Activated CD8-positive, alpha-beta memory T cell treated with anti-CD3 and anti-CD28 coated beads, Interleukin-2, amount 50 U/mL, for 48 hours (primary cell): Measurements from ENCODE around the gene CLIP1.
A peak's percentile ranks its signal among the peaks of the same experiment; 100 is the strongest.
"Not testable (repeated sequence)": the region's sequence is repeated elsewhere in the genome, so short reads cannot be mapped to it uniquely, and the experiment has no call there.

Source experiments
- DNase-seq: peaks from one replicate; pipeline ENCODE4 v3.0.0-alpha.2; 2020

CLIP1 gene

DNA sequence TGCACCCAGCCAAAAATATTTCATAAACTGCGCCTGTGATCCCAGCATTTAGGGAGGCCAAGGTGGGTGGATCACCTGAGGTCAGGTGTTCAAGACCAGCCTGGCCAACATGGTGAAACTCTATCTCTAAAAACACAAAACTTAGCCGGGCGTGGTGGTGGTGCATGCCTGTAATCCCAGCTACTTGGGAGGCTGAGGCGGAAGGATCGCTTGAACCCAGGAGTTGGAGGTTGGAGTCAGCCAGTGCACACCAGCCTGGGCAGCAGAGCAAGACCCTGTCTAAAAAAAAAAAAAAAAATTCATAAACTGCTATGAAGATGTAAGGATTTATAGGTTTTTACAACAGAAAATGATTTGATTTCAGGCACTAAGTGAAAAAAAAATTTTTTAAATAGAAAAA is 6.6 kb upstream of the CLIP1 start:
- not testable (repeated sequence) for DNase-seq

DNA sequence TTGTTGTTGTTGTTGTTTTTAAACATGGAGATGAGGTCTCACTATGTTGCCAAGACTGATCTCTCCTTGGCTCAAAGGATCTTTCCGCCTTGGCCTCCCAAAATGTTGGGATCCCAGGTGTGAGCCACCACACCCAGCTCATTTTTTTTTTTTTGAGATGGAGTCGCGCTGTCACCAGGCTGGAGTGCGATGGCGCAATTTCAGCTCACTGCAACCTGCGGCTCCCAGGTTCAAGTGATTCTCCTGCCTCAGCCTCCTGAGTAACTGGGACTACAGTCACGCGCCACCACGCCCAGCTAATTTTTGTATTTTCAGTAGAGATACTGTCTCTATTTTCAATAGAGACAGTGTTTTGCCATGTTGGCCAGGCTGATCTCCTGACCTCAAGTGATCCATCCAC is 4.9 kb upstream of the CLIP1 start:
- DNase-seq, result no peak

DNA sequence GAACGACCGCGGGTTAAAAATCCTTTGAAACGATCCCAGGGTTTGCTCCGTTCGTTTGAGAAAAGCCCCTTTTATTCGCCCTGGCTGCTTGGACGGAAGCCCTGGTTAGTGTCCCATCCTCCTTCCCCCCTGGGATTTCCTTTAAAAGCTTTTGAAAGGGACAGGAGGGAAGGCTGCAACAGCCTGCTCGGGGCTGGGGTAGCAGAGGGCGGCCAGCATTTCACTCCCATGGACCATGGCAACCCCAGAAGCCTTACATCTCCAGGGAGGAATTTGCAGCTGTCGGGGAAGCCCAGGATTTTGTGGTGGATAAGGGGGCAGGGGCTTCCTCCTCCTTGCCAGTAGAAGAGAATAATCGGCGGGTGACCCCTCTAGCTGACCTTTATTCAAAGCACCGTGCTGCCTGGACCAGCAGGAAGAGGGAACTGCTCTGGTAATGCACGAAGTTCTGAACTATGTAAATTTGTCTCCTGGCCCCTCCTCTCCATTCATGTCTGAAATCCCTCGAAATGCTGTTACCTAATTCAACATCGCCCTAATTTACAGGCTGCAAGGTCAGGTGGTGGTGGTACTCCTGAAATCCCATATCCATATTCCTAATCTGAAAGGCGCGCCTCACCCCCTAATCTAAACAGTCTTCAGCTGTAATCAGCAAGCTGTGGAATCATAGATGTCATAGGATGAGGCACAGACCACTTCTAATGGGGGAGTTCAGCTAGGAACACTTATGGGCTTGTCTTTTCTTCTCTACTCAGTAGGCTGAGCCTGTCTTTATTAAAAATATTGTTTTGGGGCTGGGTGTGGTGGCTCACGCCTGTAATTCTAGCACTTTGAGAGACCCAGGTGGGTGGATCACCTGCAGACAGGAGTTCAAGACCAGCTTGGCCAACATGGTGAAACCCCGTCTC is 1.0 kb upstream of the CLIP1 start:
- DNase-seq, result no peak

DNA sequence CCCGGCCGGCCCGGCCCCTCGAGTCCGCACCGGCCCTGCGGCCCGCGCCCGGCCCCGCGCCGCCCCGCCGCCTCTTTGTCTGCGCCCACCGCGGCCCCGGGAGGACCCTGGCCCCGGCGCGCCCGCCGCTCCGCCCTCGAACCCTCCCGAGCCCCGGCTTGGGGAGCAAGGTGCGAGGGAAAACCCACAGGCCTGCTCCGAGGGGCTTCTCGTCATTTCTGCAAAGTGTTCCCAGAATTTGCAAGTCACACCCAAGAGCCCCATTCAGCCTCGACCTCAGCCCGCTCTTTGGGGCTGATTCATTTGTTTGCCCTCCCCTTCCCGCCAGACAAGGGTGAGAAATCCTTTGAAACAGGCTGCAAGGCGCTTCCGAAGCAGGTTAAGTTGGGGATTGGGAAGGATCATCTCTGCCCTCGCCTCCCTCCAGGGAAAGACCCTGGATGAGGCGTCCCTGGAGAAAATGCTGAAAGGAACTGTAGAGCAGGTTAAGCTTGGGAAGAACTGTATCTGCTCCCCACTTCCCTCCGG is 325 bp upstream of the CLIP1 start:
- DNase-seq, result peak; percentile 79

DNA sequence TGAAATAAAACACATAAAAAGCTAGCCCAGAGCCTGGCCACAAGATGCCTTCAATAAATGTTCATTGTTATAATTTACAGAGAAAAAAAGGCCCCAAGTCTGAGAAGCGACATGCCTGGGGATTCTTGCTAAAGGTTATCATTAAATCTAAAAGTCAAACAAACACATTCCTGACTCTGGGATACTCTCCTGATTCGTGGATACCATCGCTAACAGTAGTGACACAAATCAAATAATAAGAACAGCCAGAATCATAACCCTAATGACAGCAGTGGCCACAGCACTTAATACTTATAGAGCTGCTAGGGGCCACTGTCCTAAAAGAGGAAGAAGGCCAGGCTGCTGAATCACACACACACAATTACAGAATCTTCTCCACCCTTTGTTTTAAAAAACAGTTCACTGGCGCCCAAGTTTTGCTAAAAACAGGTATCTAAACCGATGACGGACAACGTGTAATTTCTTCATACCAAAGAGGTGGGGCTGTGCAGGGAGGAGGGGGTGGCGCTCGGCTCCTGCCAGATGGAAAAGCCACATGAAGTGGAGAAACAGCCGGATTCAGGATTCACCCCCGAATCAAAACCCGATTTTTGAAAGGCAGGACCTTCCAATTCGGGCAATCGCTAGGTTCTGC is 1.2 kb downstream of the CLIP1 start:
- no peak for DNase-seq

DNA sequence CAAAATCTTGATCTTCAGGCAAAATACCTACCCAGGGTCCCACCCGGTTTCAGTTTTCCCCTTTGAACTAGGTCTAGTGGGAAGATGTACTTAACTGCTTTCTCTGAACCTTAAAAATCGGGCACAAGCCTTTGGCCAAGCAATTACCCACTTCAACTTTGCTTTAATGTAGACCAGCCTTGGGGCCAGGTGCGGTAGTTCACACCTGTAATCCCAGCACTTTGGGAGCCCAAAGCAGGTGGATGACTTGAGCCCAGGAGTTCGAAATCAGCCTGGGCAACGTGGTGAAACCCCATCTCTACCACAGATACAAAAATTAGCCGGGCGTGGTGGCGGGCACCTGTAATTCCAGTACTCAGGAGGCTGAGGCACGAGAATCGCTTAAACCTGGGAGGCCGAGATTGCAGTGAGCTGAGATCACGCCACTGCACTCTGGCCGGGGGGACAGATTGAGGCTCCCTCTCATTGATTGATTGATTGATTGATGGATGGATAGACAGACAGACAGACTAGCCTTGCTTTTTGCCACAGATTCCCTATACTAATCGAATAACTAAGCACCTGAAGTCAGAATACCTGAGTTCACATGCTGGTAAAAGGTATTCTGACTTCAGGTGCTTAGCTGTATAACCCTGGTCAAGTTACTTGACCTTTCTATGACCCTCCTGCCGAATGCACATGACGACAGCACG is 1.9 kb downstream of the CLIP1 start:
- no peak for DNase-seq

DNA sequence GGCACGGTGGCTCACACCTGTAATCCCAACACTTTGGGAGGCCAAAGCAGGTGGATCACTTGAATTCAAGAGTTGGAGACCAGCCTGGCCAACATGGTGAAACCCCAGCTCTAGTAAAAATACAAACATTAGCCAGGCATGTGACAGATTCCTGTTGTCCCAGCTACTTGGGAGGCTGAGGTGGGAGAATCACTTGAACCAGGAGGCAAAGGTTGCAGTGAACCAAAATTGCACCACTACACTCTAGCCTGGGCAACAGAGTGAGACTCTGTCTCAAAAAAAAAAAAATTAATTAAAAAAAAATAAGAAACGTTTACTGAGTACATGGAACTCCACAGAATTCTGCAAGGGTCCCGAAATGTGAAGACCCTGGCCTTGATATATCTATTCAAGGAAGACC is 3.4 kb downstream of the CLIP1 start:
- DNase-seq, result not testable (repeated sequence)

DNA sequence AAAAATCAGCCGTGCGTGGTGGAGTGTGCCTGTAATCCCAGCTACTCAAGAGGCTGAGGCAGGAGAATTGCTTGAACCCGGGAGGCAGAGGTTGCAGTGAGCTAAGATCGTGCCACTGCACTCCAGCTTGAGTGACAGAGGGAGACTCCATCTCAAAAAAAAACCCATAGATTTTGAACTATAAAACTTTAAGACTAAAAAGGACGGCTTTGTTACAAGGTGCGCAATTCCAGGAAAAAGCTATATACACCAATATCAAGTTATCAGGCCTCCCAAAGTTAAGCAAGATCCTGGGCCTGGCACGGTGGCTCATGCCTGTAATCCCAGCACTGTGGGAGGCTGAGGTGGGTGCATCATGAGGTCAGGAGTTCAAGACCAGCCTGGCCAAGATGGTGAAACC is 6.8 kb downstream of the CLIP1 start:
- DNase-seq, result not testable (repeated sequence)

DNA sequence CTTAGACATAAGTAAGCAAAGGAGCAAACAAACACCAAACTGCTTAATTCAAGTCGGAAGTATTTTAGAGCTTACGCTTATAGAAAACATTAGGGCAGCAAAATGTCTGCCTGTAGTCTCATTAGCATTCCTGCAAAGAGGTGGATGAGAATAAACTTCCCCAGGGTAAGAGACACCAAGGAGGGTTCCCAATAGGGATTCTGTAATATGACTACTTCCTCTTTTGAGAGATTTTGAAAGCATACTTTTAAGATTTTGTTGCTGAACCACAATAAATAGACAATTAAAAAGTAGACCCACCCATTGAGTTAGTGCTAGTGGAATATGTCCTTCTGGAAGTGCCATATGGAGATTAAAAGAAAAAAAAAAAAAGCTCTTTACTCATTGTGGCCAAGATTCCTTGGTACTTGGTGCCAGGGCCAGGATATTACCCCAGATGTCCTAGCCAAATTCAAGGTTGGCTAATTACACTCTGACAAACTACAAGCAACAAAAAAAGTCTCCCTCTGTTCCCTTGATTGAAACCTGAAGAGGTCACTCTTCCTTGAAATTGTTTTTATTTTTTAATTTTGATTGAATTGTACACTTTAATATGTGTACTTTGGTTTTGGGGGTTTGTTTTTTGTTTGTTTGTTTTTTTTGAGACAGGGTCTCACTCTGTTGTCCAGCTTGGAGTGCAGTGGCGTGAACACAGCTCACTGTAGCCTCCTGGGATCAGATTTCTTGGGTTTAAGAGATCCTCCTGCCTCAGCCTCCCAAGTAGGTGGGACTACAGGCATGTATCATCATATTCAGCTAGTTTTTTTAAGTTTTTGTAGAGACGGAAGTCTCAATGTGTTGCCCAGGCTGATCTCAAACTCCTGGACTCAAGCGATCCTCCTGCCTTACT is 8.7 kb downstream of the CLIP1 start:
- DNase-seq, result no peak

DNA sequence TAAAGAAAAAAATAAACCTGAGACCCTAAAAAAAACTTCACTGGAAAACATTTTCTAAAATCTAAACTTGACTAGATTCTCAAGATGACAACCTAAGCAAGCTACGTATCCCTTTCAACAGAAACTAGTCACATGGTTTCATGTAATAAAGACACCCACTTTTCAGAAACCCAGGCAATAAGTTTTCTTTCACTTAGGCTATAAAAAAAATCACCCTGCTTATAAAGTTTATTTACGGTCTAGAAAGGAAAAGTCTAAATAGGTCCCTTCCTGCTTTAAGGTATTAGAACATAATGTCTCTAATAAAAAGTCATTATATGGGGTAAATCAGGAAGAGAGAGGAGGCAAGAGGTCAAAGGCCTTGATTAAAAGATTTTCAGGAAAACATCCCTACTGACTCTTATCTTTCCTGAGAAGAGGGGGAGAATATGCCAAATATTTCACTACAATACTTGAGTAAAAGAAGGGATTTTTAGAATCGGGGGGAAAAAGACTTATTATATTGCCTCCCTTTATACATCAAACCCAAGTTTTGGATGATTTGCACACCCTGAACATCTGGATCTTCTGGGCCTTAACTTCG is 9.5 kb downstream of the CLIP1 start:
- DNase-seq, result no peak

DNA sequence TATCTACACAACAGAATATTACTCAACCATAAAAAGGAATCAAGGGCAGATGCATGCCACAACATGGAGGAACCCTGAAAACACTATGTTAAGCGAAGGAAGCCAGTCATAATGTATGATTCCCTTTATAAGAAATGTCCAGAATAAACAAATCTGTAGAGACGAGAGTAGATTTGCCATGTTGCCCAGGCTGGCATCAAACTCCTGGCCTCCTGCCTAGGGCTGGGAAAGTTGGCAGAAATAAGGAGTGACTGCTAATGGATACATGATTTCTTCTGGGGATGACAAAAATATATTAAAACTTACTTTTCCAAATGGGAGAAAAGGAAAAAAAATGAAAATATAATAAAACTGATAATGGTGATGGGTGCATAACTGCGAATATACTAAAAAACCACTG is 10.9 kb downstream of the CLIP1 start:
- no peak for DNase-seq

DNA sequence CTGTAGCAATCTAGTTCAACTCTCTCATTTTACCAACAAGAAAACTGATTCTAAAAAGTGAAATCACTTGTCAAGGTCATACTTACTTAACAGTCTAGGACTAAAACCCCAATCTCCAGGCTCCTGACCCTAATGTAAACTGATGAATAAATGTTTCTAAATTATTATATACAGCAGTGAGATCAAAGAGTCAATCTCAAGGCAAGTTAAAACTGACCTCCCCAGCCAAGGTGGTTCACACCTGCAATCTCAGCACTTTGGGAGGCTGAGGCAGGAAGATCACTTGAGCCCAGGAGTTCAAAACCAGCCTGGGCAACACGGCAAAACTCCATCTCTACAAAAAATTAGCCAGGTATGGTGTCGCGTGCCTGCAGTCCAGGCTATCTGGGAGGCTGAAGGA is 15.3 kb downstream of the CLIP1 start:
- no peak for DNase-seq

DNA sequence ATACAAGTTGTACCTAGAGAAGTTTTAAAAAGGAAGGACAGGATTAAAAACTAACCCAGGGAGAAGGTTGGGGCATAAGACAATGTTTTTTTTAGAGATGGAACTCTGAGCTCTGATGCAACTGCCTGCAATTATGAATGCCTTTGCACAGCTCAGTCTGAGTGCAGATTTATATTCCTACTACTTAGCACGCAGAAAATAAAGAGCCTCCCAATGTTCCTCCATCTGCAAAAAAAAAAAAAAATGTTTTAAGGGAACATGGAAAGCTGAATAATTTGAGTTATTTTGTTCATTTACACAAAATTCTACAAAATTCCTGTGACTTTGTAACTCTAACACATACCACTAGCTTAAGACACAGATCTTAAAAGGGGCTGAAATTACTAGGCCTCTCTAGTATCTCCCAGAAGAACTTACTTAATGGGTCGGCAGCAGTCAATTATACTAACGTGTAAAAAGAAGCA is 15.7 kb downstream of the CLIP1 start:
- no peak for DNase-seq

DNA sequence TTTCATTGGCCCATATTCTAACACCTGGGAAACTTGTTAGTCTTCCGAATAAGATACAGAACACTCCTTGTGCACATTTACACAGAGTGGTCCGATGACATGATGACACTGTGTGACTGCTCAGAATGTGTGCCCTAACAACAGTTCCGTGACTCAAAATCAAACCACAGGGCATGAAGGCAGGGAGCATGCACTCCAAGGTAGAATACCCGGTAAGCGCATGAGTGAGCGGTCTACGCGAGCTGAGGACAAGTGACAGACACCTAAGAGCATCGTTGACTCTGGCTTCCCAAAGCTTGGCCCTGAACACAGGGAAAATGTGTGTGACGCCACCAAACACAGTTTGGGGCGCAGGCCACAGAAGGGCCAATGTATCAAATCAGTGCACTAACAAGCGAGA is 18.6 kb downstream of the CLIP1 start:
- no peak for DNase-seq

DNA sequence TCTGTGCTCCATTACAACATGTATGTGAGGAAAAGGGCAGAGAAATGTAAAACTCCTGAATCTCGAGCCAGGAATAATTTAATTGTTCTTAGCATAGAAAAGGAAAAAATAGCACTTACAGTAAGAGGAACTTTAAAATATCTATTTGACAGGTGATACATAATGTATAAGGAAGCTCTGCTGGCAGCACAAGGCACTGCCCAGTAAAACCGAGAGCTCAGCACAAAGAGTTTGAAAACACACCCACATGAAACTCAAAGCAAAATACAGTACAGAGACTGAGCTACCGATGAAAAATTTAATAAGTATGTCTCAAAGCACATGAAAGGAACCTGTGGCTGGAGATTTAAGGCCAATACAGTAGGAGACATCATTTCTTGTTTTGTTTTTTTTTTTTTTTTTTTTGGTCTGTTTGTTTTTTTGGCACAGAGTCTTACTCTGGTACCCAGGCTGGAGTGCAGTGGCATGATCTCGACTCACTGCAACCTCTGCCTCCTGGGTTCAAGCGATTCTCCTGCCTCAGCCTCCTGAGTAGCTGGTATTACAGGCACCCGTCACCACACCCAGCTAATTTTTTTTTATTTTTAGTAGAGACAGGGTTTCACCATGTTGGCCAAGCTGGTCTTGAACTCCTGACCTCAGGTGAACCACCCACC is 19.2 kb downstream of the CLIP1 start:
- no peak for DNase-seq

DNA sequence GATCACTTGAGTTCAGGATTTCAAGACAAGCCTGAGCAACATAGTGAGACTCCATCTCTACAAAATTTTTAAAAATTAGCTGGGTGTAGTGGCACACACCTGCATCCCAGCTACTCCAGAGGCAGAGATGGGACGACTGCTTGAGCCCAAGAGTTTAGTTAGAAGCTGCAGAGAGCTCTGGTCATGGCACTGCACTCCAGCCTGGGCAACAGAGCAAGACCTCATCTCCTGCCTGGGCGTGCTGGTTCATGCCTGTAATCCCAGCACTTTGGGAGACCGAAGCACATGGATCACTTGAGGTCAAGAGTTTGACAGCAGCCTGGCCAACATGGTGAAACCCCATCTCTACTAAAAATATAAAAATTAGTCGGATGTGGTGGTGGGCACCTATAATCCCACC is 20.2 kb downstream of the CLIP1 start:
- DNase-seq, result no peak

DNA sequence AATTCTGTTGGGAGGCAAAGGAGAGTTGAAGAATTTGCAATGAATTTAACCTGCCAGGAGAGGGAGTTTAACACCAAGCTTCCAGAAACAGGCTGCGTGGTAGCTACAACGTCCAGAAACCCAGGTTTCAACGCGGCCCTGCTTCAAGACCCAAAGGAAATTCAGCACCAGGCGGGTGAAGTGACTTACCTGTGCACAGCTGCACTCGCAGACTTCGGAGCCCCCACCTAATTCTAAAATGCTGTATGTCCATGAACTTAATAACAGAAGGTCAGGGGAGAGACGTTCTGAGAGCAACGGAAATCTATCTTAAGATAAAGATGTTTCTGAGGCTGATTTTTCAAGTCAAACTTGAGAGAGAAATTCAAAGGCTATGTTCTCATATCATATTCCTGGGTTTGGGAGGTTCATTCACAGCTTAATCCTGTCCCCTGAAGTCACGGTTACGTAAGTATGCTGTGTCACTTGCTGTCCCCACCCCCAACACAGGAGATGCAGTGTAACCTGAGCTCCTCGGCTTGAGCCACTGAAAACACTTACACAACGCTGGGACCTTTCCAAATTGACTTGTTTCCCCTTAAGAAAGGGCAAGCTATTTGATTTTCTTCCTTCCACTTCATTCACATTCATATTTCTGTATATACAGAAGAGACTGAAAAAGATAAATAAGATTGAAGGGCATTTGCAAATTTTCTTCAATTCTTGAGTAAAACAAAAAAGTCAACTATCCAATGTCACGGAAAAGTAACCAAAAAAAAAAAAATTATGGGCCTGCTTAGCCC is 22.7 kb downstream of the CLIP1 start:
- DNase-seq, result peak; percentile 61

DNA sequence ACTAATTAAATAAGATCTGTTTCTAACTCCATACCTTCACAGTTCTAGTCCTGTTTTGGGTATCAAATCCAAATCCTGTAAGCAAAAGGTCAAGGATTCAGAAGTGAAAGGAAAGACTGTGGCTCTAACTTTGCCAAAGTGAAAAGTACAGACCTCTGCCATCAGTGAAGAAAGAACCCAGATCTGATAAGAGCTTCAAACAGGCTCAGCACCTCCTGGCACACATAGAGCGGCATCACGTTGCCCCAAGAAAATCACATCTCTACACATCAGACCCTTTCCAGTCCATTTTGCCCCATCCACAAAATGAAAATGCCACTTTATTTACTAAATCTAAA is 23.2 kb downstream of the CLIP1 start:
- no peak for DNase-seq

DNA sequence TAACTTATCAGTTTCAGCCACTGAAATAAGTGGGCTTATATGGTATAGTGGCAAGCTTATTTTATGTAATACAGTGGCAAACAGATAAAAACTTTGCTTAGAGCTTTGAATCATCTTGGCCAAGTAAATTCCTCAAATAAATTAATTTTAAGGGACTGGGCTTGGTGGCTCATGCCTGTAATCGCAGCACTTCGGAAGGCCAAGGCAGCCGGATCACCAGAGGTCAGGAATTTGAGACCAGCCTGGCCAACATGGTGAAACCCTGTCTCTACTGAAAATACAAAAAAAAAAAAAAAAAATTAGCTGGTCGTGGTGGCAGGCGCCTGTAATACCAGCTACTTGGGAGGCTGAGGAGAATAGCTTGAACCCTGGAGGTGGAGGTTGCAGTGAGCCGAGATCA is 24.5 kb downstream of the CLIP1 start:
- not testable (repeated sequence) for DNase-seq

DNA sequence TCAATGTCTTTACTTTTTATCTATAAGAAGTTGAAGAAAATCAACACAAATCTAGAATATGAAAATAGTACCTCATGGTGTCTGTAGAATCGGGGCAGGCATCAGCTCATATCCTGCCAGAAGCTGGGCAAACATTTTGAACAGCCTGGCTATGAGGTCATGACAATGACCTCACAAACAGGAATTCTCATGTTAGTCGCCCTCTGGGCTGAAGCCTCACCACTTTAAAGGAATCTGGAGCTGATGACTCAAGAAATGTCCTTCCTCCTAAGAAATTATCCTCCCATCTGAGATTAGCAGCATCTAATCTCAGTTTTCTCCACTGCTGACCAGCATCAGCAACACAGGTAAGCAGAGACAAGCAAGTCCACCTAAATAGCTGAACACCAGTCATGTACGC is 27.1 kb downstream of the CLIP1 start:
- DNase-seq, result no peak
